ENCODE data around the gene LINC01488. TPM values are rescaled to one million over a fixed set of nuclear protein-coding genes. Genes with fewer than 3 reads are reported as not detected.
A peak's percentile ranks its signal among the peaks of the same experiment; 100 is the strongest.

LINC01488 gene
- total and polyA plus RNA-seq, 4 donors: not detected

- WGBS, 2 donors: 65% methylated on average over 1 of the region's 1 CpG
- no peak for ATAC-seq (ENCODE audit: low FRiP score)
- H3K9me3 ChIP-seq (ENCODE audit: control insufficient read depth, low read length): peaks cover 5% of the 10 kb centered on the region
- no peaks in the 10 kb centered on the region for H3K36me3 ChIP-seq (ENCODE audit: control insufficient read depth in 1 of 2, insufficient read depth in 2 of 2, low read length in 1 of 2)
- H3K27me3 ChIP-seq (ENCODE audit: control insufficient read depth in 1 of 2, insufficient read depth in 2 of 2, low read length in 1 of 2): no peaks in the 10 kb centered on the region
- intact Hi-C loops (cut with DNase I): no loop called here
- H3K4me3 ChIP-seq (ENCODE audit: low read length in 2 of 2): no peak overlapping the region
- peak in 1 of 2 donors; percentile 15 for DNase-seq
- H3K4me1 ChIP-seq (ENCODE audit: control insufficient read depth in 1 of 2, insufficient read depth in 2 of 2, low read length in 2 of 2): no peaks in the 10 kb centered on the region
- H3K27ac ChIP-seq (ENCODE audit: low read depth in 1 of 2, low read length in 2 of 2): no peak overlapping the region
These were observed 21.5 kb upstream of the LINC01488 start for GRCh38 chr11:69459848-69460539.

GRCh38 chr11:69460540-69461257, 20.8 kb upstream of the LINC01488 start:
- 7 to 20% methylated on average over 1 of the region's 1 CpG for WGBS, 2 donors
- intact Hi-C loops (cut with DNase I): no loop called here
- Histone ChIP-seq H3K36me3 (ENCODE audit: control insufficient read depth in 1 of 2, insufficient read depth in 2 of 2, low read length in 1 of 2) (no peaks in the 10 kb centered on the region), H3K27me3 (ENCODE audit: control insufficient read depth in 1 of 2, insufficient read depth in 2 of 2, low read length in 1 of 2) (no peaks in the 10 kb centered on the region), H3K4me1 (ENCODE audit: control insufficient read depth in 1 of 2, insufficient read depth in 2 of 2, low read length in 2 of 2) (no peaks in the 10 kb centered on the region), H3K27ac (ENCODE audit: low read depth in 1 of 2, low read length in 2 of 2) (no peak overlapping the region), H3K4me3 (ENCODE audit: low read length in 2 of 2) (no peak overlapping the region), H3K9me3 (ENCODE audit: control insufficient read depth, low read length) (peaks cover 5% of the 10 kb centered on the region)
- DNase-seq: peak in 1 of 2 donors; percentile 46
- ATAC-seq (ENCODE audit: low FRiP score): no peak

DNA sequence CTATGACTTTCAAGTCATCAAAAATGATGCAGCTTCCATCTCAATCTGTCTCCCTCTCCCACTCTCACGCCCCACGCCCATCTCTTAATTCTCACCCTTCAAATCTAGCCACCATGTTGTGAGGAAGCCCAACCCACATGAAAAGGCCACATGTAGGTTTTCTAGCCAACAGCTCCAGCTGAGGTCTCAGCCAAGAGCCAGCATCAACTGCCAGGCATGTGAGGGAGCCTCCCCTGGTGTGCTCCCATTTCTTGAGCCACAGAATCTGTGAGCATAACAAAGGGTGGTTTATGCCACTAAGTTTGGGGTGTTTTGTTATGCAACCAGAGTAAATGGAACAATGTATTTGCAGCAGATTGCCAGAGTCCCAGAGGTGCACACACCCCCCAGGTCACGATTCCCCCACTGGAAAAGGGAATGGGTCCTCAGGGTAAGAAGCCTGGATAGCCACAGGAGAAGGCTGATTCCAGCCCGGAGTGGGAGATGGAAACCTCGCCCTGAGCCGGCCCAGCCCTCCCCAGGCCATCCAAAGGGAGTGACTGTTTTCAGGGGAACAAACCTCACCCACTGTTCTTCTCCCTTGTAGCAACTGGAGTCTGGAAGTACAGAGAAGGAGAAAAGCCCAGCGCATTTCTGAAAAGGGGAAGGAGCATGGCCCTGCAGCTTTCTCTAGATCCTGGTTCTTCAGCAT, 20.0 kb upstream of the LINC01488 start:
- H3K27ac ChIP-seq (ENCODE audit: low read depth in 1 of 2, low read length in 2 of 2): no peak overlapping the region
- H3K27me3 ChIP-seq (ENCODE audit: control insufficient read depth in 1 of 2, insufficient read depth in 2 of 2, low read length in 1 of 2): no peaks in the 10 kb centered on the region
- intact Hi-C loops (cut with DNase I): no loop called here
- no peak overlapping the region for H3K4me3 ChIP-seq (ENCODE audit: low read length in 2 of 2)
- DNase-seq: peak; percentile 20 to 61
- WGBS, 2 donors: 94 to 97% methylated on average over 7 of the region's 7 CpGs
- peaks cover 5% of the 10 kb centered on the region for H3K9me3 ChIP-seq (ENCODE audit: control insufficient read depth, low read length)
- no peaks in the 10 kb centered on the region for H3K4me1 ChIP-seq (ENCODE audit: control insufficient read depth in 1 of 2, insufficient read depth in 2 of 2, low read length in 2 of 2)
- H3K36me3 ChIP-seq (ENCODE audit: control insufficient read depth in 1 of 2, insufficient read depth in 2 of 2, low read length in 1 of 2): no peaks in the 10 kb centered on the region
- no peak for ATAC-seq (ENCODE audit: low FRiP score)

DNA sequence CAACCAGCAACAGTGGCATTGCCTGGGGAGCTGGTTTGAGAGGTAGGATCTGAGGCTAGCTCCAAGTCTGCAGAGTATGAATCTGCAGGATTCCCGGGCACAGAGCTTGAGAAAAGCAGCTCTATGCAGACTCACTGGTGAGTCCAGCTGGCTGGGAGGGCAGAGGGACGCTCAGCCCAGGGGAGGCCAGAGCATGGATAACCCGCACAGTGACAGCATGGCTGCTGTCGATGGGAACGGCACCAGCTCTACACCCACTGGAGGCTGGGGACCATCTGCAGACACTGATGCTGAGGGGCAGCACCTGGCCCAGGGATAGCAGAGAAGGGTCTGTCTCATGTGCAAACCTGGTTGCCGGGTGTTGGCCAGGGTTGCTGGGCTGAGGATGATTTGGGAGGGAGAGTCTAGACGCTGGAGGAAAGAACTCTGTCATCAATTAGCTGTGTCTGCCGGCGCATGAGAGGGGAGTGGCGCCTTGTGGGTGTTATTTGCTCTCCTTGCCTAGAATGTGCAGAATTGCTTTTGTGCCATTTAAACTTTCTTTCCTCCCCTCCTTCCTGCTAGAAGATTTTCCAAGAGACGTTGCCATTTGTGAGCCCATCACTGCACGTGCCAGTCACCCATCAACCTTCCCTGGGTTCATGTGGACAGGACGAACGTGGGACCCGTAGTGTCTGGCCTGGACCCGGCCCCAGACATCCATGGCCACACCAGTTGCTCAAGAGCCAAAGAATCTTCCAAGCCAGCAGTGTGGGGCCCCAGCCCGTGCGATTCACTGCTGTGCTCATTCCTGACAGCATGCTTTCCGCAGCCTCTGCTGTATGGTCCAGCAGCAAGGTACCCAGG, 19.1 kb upstream of the LINC01488 start:
- Histone ChIP-seq H3K27ac (ENCODE audit: low read depth in 1 of 2, low read length in 2 of 2) (no peak overlapping the region), H3K27me3 (ENCODE audit: control insufficient read depth in 1 of 2, insufficient read depth in 2 of 2, low read length in 1 of 2) (no peaks in the 10 kb centered on the region), H3K4me1 (ENCODE audit: control insufficient read depth in 1 of 2, insufficient read depth in 2 of 2, low read length in 2 of 2) (no peaks in the 10 kb centered on the region), H3K36me3 (ENCODE audit: control insufficient read depth in 1 of 2, insufficient read depth in 2 of 2, low read length in 1 of 2) (no peaks in the 10 kb centered on the region), H3K9me3 (ENCODE audit: control insufficient read depth, low read length) (peaks cover 3% of the 10 kb centered on the region), H3K4me3 (ENCODE audit: low read length in 2 of 2) (no peak overlapping the region)
- WGBS, 2 donors: 63 to 65% methylated on average over 19 of the region's 19 CpGs
- intact Hi-C loops (cut with DNase I): no loop called here
- peak; percentile 55 to 76 for DNase-seq
- peak; percentile 65 for ATAC-seq (ENCODE audit: low FRiP score)

DNA sequence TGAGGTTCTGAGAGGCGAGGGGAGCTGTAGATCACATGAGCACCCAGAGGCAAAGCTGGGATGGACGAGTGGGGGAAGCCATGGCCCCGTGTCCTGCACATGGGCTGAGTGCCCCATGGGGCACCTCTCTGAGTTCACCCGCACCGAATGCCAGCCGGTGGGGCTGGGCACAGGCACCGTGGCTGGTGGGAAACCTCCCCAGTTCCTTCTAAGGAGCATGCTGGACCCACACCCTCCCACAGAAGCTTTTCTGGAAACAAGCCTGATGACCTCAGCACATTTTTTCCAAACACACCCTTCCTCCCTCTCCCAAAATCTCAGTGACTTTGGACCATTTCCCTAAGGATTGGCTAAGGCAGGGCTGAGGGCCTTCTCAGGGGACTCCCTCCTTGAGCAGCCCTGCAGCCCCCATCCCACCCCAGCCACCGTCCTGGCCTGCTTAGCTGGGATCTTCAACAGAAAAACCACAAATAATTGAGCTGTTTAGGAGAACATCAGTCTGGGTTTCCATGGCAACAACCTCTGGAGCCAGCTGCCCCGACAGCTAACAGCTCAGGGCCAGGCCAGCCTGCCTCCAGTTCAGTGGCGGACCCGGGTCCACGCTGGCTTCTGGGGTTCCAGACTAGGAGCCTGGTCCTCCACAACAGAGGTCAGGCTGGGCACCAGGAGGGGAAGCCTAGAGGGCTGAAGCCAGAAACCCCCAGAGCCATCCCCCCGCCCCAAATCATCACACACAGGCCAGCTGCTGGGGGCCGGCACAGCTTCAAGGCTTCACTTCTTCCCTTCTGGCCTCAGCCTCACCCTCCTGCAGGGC, 18.1 kb upstream of the LINC01488 start:
- Histone ChIP-seq H3K9me3 (ENCODE audit: control insufficient read depth, low read length) (peaks cover 3% of the 10 kb centered on the region), H3K27ac (ENCODE audit: low read depth in 1 of 2, low read length in 2 of 2) (no peak overlapping the region), H3K4me1 (ENCODE audit: control insufficient read depth in 1 of 2, insufficient read depth in 2 of 2, low read length in 2 of 2) (no peaks in the 10 kb centered on the region), H3K4me3 (ENCODE audit: low read length in 2 of 2) (no peak overlapping the region), H3K27me3 (ENCODE audit: control insufficient read depth in 1 of 2, insufficient read depth in 2 of 2, low read length in 1 of 2) (no peaks in the 10 kb centered on the region), H3K36me3 (ENCODE audit: control insufficient read depth in 1 of 2, insufficient read depth in 2 of 2, low read length in 1 of 2) (no peaks in the 10 kb centered on the region)
- intact Hi-C loops (cut with DNase I): no loop called here
- peak; percentile 75 to 82 for DNase-seq
- peak; percentile 72 for ATAC-seq (ENCODE audit: low FRiP score)
- WGBS, 2 donors: 11 to 17% methylated on average over 13 to 14 of the region's 14 CpGs

- intact Hi-C loops (cut with DNase I): no loop called here
- Histone ChIP-seq H3K27me3 (ENCODE audit: control insufficient read depth in 1 of 2, insufficient read depth in 2 of 2, low read length in 1 of 2) (no peaks in the 10 kb centered on the region), H3K36me3 (ENCODE audit: control insufficient read depth in 1 of 2, insufficient read depth in 2 of 2, low read length in 1 of 2) (no peaks in the 10 kb centered on the region), H3K27ac (ENCODE audit: low read depth in 1 of 2, low read length in 2 of 2) (no peak overlapping the region), H3K4me1 (ENCODE audit: control insufficient read depth in 1 of 2, insufficient read depth in 2 of 2, low read length in 2 of 2) (no peaks in the 10 kb centered on the region), H3K9me3 (ENCODE audit: control insufficient read depth, low read length) (peaks cover 3% of the 10 kb centered on the region), H3K4me3 (ENCODE audit: low read length in 2 of 2) (no peak overlapping the region)
- peak; percentile 39 to 43 for DNase-seq
- WGBS, 2 donors: 85 to 86% methylated on average over 16 of the region's 16 CpGs
- ATAC-seq (ENCODE audit: low FRiP score): no peak
These were observed 17.2 kb upstream of the LINC01488 start for GRCh38 chr11:69463995-69464960.

- DNase-seq (peak; percentile 42 to 68), ATAC-seq (ENCODE audit: low FRiP score) (no peak)
- Histone ChIP-seq H3K27me3 (ENCODE audit: control insufficient read depth in 1 of 2, insufficient read depth in 2 of 2, low read length in 1 of 2) (no peaks in the 10 kb centered on the region), H3K4me3 (ENCODE audit: low read length in 2 of 2) (no peak overlapping the region), H3K4me1 (ENCODE audit: control insufficient read depth in 1 of 2, insufficient read depth in 2 of 2, low read length in 2 of 2) (no peaks in the 10 kb centered on the region), H3K36me3 (ENCODE audit: control insufficient read depth in 1 of 2, insufficient read depth in 2 of 2, low read length in 1 of 2) (no peaks in the 10 kb centered on the region), H3K9me3 (ENCODE audit: control insufficient read depth, low read length) (peaks cover 3% of the 10 kb centered on the region), H3K27ac (ENCODE audit: low read depth in 1 of 2, low read length in 2 of 2) (no peak overlapping the region)
- intact Hi-C loops (cut with DNase I): no loop called here
- 86 to 87% methylated on average over 17 of the region's 17 CpGs for WGBS, 2 donors
These were observed 16.0 kb upstream of the LINC01488 start for GRCh38 chr11:69465236-69466000.

Data from aorta (tissue), 5 donors.